ENCODE data around the gene OR8A1. TPM values are rescaled to one million over a fixed set of nuclear protein-coding genes. Genes with fewer than 3 reads are reported as not detected.

Gene OR8A1
- total and polyA plus RNA-seq, 7 donors = not detected

- Histone ChIP-seq H3K9me3 (no peaks in the 10 kb centered on the region), H3K4me1 (no peaks in the 10 kb centered on the region), H3K27me3 (ENCODE audit: insufficient read depth in 3 of 3, low read length in 2 of 3) (no peaks in the 10 kb centered on the region), H3K4me3 (no peak overlapping the region), H3K27ac (no peak overlapping the region), H3K36me3 (ENCODE audit: insufficient read depth in 1 of 2, low read depth in 1 of 2) (no peaks in the 10 kb centered on the region)
- no peak for TF ChIP-seq CTCF (IDR thresholded peaks at IDR 0.05)
- intact Hi-C loops (cut with DNase I) = loop anchor here (5.0 to 10.0 kb wide), 2 partner anchors 168 to 510 kb away; no protein-coding TSS in a partner anchor
- WGBS, 3 donors = 73 to 81% (median 75%) methylated on average over 4 of the region's 4 CpGs
- no peak for DNase-seq
- no peak for ATAC-seq
Measured at GRCh38 chr11:124584681-124585372, 15.0 kb downstream of the OR8A1 start.

DNA sequence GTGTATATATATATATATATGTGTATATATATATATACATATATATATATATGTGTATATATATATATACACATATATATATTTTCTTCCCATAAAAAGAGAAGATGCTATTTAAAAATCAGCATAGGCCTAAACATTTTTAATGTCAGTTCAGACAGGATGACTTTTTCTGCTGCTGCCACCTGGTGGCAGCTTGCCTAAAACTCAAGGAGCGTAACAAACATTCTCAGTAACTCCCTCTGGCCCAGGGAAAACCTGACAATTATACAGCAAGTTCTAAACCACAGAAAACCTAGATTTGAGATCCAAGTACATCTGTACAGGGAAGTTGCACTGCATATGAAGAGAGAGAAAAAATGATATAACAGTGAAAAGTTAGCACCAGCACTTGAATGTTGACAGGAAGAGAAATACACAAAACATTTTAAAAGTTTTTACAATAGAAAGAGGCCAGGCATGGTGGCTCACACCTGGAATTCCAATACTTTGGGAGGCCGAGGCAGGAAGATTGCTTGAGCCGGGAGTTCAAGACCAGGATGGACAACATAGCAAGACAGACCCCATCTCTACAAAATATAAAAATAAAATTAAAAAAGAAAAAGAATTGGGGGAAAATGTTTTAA is 16.6 kb downstream of the OR8A1 start:
- DNase-seq = peak; percentile 50 to 64
- Histone ChIP-seq H3K27ac (no peak overlapping the region), H3K36me3 (ENCODE audit: insufficient read depth in 1 of 2, low read depth in 1 of 2) (no peaks in the 10 kb centered on the region), H3K4me1 (no peaks in the 10 kb centered on the region), H3K4me3 (no peak overlapping the region), H3K27me3 (ENCODE audit: insufficient read depth in 3 of 3, low read length in 2 of 3) (no peaks in the 10 kb centered on the region), H3K9me3 (no peaks in the 10 kb centered on the region)
- TF ChIP-seq CTCF (IDR thresholded peaks at IDR 0.05) = peak; percentile 52
- ATAC-seq = no peak
- WGBS, 3 donors = 43 to 59% (median 52%) methylated on average over 3 of the region's 3 CpGs
- intact Hi-C loops (cut with DNase I) = loop anchor here (1.0 to 10.0 kb wide), 2 partner anchors 171 to 512 kb away; no protein-coding TSS in a partner anchor

DNA sequence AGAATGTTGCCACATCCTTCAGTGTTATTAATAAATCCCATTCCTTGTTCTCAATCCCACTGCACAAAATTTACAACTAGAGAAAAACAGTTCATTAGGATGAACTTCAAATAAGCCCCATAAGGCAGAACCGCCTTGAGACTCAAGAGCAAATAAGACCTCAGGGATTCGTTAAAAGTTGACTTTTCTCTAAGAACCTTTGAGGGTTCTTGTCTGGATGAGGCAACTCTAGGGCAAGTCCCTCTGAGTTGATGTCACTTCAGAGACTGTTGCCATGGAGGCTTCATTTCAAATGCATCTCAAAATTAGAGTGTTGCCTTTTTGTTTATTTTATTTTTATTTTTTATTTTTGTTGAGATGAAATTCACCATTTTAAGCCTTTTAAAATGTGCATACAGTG is 21.6 kb downstream of the OR8A1 start:
- Histone ChIP-seq H3K36me3 (ENCODE audit: insufficient read depth in 1 of 2, low read depth in 1 of 2) (no peaks in the 10 kb centered on the region), H3K4me1 (no peaks in the 10 kb centered on the region), H3K27me3 (ENCODE audit: insufficient read depth in 3 of 3, low read length in 2 of 3) (peaks cover 0 to 5% (median 0%) of the 10 kb centered on the region in 3 donors), H3K4me3 (no peak overlapping the region), H3K27ac (no peak overlapping the region), H3K9me3 (no peaks in the 10 kb centered on the region)
- no peak for TF ChIP-seq CTCF (IDR thresholded peaks at IDR 0.05)
- intact Hi-C loops (cut with DNase I) = no loop called here
- ATAC-seq (no peak), DNase-seq (no peak)
- WGBS, 3 donors = 71 to 84% (median 83%) methylated on average over 2 of the region's 2 CpGs

GRCh38 chr11:124592627-124593026 is 22.8 kb downstream of the OR8A1 start:
- H3K27ac ChIP-seq = no peak overlapping the region
- 84 to 91% (median 86%) methylated on average over 6 of the region's 6 CpGs for WGBS, 3 donors
- no peak for TF ChIP-seq CTCF (IDR thresholded peaks at IDR 0.05)
- H3K9me3 ChIP-seq = no peaks in the 10 kb centered on the region
- H3K4me3 ChIP-seq = no peak overlapping the region
- no peaks in the 10 kb centered on the region for H3K4me1 ChIP-seq
- peaks cover 0 to 5% (median 0%) of the 10 kb centered on the region in 3 donors for H3K27me3 ChIP-seq (ENCODE audit: insufficient read depth in 3 of 3, low read length in 2 of 3)
- no peak for DNase-seq
- ATAC-seq = no peak
- intact Hi-C loops (cut with DNase I) = no loop called here
- H3K36me3 ChIP-seq (ENCODE audit: insufficient read depth in 1 of 2, low read depth in 1 of 2) = no peaks in the 10 kb centered on the region
